Occipital lobe (tissue), 2 donors: Measurements from ENCODE around the gene GALNS. TPM values are rescaled to one million over a fixed set of nuclear protein-coding genes. Genes with fewer than 3 reads are reported as not detected.

Source experiments
- DNase-seq: peaks from one replicate; lab custom pipeline; 2025; lab: John Stamatoyannopoulos, UW
- total RNA-seq: library from RNA; depleted of rRNA; stranded (reverse); fragments of >200 nt; gene quantifications from one replicate; pipeline ENCODE4 v1.2.3, GENCODE V29; 2014

Gene GALNS
- total RNA-seq, 1 donor from 2014 or later = 6.6 TPM

DNA sequence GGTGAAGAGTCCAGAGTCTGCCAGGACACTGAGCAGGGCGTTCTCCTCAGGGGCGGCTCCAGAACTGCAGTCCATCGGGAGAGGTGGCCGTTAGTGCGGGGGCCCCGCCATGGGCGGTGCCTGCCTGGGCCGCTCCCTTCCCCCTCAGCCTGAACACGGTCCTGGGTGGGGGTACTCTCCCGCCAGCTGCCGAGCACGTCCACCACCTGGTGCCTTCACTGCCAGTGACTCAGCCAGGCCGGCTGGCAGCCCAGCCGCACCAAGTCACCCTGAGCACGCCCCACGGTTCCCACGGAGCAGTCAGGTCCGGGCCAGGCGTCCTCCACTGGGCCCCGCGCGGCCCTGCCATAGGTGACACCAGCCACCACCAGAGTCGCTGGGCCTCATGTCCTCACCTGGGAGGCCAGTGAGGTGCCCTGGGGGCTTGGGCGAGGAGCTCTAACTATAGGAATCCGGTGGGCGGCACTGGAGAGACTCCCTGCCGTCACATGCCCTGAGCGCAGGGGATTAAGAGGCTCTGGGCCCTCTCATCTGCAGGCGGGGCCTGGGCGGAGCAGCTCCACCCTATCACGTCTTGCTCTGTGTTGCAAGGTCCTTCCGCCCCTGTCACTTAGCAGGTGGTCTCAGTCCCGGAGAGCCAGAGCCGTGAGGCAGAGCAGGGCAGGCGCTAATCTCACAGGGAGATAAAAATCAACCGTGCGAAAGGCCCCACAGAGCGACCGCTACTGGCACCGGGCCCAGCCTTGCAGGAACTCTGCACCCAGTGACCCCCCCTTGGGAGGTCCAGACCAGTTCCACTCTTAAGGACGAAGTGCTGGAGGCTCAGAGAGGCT lies 86.1 kb downstream of the GALNS start:
- no peak for DNase-seq

DNA sequence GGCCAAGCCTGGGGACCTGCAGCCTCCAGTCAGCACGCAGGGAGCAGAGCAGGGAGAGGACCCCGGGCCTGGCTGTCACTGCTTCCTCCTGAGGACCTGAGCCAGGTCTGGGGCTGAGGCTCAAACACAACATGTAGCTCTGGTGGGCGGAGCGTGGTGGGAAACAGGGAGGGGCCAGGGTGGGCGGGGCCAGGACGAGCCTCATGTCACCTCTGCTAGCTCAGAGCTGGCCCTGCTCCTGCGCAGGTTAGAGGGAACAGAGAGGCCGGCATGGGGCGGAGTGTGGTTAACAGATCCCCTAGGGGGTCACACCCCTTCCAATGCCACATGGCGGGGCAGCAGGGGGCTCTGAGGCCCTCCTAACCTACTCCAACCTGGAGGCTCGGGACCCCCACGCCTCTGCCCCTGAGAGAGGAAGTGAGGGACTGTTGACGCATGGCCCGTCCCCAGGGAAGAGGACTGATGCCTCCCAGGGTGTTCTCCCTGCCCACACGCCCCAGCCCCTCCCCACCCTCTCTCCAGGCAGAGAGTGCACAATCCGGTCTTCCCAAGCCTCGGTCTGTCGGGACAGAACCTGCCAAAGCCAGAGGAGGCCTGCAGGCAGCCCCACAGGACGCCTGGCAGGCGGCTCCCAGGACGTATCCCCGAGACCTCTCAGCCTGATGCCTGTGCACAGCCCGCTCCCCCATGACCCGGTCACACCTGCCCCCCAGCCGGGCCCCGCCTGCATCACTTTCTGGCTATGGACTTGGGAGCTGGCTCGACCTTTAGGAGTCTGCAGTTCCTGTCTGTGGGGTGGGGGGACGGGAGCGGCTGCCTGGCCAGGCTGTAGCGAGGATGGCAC lies 86.9 kb downstream of the GALNS start:
- no peak for DNase-seq

- no peak for DNase-seq
These were observed 88.5 kb downstream of the GALNS start for GRCh38 chr16:88768071-88768783.

- no peak for DNase-seq
These were observed 89.1 kb downstream of the GALNS start for GRCh38 chr16:88767546-88768070.

- no peak for DNase-seq
These were observed 89.8 kb downstream of the GALNS start for GRCh38 chr16:88766975-88767374.

DNA sequence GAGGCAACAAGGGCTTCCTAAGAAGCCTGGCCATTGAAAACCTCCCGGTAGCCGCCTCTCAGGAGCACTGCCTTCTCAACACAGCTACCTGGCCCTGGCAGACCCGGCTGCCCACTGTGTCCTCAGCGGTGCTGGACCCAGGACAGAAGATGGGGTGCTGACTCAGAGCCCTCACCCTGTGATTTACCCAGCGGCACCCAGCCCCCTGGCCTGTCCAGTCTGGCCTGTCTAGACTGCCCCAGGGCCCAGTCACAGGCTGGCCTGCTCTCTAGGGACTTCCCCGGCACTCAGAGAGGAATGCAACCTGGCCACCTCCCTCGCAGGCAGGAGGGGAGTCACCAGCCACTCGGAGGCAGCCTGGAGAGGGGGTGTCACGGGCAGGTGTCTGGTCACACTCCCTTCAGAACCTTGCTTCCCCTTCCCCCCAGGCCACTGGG lies 91.8 kb downstream of the GALNS start:
- no peak for DNase-seq

GRCh38 chr16:88764080-88764479 lies 92.7 kb downstream of the GALNS start:
- DNase-seq = no peak

Other genes with a start within 250 kb of the GALNS start
- not detected for gene IL17C, start 218.4 kb downstream of the GALNS start, total RNA-seq
- 17.8 TPM for gene CYBA, start 205.9 kb downstream of the GALNS start, total RNA-seq
- gene MVD, start 193.9 kb downstream of the GALNS start, total RNA-seq = 48.8 TPM
- gene SNAI3, start 170.4 kb downstream of the GALNS start, total RNA-seq = 0.16 TPM
- gene RNF166, start 150.5 kb downstream of the GALNS start, total RNA-seq = 10.9 TPM
- 15.9 TPM for gene CTU2, start 150.4 kb downstream of the GALNS start, total RNA-seq
- 4.8 TPM for gene PIEZO1, start 71.7 kb downstream of the GALNS start, total RNA-seq
- gene CDT1, start 53.2 kb downstream of the GALNS start, total RNA-seq = 1.6 TPM
- gene APRT, start 45.0 kb downstream of the GALNS start, total RNA-seq = 12.0 TPM
- gene TRAPPC2L, start 180 bp upstream of the GALNS start, total RNA-seq = 30.4 TPM
- not detected for gene PABPN1L, start 9.7 kb upstream of the GALNS start, total RNA-seq
- gene CBFA2T3, start 120.3 kb upstream of the GALNS start, total RNA-seq = 1.9 TPM
- gene ACSF3, start 236.9 kb upstream of the GALNS start, total RNA-seq = 16.2 TPM